Measurements from ENCODE around the gene SARM1.

Gene SARM1

DNA sequence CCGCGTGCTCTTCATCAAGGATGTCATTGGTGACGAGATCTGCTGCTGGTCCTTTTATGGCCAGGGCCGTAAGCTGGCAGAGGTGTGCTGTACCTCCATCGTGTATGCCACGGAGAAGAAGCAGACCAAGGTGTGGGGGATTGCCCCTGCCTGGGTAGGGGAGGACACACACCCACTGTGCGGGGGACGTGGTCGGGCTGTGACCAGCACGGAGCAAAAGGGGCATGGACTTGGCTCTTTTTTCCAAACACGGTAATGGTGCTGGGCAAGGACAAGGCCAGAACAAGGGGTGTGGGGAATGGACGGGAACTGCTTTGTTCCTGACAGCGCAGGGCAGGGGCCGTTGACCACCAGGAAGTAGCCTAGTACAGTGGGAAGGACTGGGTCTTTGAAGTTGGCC lies 29.2 kb upstream of the SARM1 start:
- DNase-seq: no peak

DNA sequence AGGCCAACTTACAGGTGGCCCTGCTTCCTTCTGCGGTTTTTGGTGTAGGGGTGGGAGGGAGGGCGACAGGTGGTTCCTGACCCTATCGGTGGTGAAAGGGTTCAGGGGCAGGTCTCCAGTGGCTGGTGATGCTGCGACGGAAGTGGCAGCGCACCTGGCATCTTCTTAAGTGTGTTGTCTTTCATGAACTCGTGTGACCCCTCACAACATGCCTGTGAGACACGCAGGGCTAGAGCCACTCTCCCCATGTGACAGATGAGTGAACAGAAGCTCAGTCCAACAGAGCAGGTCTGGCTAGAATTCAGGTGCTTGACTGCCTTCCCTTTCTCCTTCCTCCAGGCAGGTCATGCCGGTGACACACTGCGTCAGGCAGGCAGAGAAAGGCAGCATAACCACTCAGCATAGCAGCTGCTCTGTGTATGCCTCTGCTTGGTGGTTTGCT lies 28.0 kb upstream of the SARM1 start:
- DNase-seq: no peak

DNA sequence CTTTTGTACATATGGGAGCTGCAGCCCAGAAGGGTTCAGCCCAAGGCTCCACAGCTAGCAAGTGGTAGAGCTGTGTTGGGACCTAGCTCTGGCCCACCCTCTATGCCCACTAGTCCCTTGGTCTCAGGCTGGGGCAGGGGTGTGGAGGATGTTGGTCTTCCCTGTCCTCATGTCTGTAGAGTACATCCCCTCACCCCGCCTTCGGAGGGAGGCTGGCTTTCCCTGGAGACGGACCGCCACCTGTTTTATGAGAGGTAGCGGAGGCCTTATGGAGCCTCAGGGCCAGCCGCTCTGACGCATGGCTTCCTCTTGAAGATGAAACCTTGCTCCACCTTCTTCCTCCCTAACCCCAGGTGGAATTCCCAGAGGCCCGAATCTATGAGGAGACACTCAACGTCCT lies 27.5 kb upstream of the SARM1 start:
- DNase-seq: no peak

DNA sequence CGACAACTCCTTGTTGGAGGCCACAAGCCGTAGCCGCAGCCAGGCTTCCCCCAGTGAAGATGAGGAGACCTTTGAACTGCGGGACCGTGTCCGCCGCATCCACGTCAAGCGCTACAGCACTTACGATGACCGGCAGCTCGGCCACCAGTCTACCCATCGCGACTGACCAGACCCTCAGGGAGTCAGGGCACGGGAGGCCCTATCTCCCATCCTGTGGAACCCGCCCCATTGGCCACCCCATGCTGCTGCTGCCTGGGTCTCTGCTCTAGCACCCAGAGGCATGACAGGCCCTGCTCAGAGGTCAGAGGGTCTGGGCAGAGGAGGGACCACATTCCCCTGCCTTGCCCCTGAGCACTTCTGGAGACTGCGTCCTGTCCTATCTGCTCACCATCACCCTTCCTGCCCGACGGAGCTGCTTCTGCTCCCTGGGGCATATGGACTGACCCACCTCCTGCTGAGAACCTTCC lies 27.0 kb upstream of the SARM1 start:
- no peak for DNase-seq

DNA sequence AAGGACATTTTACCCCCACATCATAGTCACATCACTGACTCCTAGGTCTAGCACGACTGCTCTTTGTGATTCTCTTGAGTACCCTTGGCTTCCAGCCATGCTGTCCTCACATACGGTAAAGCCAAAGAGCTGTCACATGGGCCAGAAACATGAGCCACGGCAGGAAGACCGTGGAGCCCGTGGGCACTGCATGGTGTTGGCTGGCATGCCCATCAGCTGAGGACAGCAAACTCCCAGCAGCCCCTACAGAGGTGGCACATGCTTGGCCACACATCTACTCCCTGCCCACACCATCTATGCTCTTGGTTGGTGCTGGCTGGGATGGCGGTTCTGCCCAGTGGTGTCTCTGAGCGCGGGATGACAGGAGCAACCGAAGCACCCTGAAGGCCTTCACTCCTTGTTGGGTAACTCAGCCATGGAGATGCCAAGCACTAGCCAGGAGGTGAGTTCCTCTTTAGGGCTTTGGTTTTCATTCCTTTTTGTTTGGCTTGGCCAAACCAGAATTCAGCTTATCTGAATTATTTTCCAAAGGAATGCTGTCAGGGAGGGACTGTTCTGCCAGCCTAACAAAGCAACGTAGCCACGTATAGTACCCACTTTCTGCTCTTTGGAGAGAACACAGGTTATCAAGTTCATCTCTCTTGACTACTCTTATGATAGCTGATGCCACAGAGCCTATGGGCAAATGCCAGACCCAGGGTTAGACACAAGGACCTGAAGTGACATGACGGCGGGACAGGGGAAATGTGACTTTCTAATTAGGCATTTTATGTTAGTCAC lies 25.9 kb upstream of the SARM1 start:
- DNase-seq: no peak

DNA sequence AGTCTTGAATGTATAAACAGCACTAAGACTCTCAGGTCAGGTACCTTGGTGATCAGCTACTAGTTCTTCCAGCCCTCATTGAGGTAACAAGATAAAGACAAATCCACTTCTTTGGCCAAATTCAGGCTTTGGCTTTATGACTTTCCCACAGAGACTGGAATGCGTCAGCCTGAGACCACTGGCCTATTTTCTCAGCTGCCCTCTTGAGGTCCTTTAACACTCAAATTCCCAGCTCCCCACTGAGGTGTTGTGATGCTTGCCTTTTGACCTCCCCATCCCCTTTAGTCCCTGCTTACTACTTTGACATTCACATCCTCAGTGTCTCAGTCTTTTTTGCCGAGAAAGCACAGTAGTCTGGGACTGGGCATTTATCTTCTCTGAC lies 25.3 kb upstream of the SARM1 start:
- no peak for DNase-seq

DNA sequence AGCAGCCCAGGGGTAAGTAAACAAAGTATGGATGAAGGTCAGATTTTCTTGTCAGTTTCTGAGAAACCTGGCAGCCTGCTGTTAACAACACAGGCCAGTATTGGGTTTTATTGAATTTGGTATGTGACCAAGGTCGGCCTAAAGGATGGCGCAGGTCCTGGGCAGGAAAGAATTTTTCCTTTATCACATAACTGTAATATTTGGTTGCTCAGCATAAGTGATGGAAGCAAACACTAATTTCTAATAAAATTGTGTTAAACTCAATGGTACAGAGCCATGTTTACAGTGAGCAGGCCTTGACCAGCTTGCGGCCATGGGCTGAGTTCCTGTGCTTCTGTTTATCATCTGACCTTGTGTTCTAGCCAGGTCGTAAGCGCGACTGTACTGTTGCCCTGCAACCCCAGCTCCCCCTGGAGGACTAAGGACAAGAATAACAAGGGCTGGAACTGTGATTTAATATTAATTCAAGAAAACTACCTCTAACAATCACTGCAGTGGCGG lies 24.7 kb upstream of the SARM1 start:
- no peak for DNase-seq

DNA sequence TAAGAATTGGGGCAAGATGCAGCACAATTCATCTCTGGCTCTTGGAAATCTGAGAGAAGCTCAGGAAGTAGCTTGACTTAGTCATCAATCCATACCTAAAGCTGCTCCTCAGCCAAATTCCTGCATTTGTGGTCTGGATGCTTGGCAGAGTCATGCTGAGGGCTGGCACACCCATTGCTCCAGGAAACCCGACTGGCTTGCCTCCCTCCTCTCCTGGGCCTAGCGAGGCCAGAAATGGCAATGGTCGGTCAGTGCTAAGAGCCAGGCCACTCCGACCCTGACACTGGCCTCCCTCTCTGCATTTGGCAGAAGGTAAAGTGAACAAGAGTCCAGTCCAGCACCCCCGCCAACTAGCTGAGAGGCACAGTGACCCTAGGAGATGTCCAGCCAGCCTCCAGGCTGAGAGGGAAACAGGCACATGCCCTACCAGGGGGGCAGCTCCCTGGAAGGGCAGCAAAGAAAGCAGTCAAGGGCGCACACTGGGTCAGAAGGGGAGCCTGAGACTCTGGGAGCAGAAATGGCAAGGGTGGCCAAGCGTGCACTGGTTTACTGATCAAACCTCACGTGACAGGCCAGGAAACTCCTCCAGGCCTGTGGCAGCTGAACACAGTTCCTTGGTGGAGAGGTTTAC lies 24.1 kb upstream of the SARM1 start:
- DNase-seq: no peak

DNA sequence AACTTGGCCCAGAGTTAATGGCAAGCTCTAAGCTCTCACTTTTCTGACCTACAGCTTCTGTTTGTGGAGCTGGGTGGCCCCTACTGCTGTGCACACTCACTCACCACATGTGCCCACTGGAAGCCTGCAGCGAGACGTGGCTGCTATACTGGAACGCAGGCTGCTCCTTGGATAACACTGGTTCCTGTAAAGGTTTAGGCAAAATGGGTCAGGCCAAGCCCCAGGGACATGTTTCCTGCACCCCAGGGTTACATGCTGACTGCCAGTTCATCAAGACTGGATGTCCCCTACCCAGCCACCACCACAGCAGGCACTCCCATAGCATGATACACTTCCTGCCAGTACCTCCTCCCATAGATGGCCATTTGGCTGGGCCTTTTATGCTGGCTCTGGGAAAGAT lies 22.5 kb upstream of the SARM1 start:
- no peak for DNase-seq

DNA sequence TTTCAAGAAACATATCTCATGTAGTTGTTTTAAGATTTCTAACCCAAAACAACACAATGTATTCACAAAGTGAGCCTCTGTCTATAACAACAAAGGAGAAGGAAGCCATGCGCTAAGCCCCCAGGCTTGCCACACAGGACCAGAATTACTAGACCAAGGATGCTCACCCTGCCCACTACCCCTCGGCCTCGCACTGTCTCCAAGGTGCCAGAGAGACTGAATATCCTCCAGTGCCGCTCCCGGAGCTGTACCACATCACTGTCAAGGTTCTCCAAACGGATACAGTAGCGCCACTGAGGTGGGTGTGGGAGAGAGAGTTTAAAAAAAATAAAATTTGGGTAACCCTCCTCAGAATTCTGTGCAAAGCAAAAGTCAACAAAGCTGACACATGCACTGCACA lies 21.2 kb upstream of the SARM1 start:
- DNase-seq: no peak

DNA sequence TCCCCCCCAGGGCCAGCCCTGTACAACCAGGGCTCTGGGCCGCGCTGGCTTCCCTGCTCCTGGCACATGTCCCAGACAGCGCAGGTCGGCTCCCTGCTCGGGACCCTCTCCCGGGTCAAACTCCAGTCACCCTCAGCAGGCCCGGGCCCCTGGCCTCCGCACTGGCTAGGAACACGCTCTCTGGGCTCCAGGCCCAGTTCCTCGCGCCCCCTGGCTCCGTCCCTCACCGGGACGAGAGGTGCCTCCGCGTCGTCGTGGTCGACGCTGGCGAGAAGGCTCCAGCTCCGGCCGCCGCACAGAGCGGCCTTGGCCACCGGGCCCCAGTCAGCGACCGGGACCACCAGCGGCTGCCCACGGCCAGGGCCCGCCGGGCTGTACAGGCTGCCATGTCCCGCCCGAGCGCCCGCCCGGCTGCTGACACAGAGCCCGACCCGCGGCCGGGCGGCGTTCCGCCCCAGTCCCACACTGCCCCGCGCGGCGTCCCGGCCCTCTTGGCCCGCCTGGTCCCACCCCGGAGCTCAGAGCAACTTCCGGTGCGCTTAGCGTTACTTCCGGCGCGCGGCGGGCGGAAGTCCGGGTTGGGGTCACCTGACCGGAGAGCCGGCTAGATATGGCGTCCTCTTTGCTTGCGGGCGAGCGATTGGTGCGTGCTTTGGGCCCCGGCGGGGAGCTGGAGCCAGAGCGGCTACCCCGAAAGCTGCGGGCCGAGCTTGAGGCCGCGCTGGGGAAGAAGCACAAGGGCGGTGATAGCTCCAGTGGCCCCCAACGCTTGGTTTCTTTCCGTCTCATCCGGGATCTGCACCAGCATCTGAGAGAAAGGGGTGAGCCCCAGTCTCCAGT lies 14.2 kb upstream of the SARM1 start, which contains the start of gene POLDIP2:
POLDIP2 (minus strand) TSS at position 467 of the 840 bp plus-strand sequence; CDS start at position 388, 79 bp downstream.
- peak; percentile 97 for DNase-seq

DNA sequence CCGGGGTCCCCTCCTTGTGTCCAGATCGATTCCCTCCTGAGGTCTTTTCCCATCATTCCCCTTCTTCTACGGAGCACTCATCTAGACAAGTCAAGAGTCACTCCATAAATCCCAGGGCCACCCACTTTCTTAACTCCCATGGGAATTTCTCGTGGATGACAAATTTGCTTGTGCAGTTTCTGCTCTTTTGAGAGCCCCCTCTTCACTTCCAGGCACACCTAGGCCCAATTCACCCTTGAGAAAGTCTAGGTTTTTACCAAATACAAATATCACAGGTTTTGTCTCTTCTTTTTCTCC lies 13.6 kb upstream of the SARM1 start:
- DNase-seq: no peak

DNA sequence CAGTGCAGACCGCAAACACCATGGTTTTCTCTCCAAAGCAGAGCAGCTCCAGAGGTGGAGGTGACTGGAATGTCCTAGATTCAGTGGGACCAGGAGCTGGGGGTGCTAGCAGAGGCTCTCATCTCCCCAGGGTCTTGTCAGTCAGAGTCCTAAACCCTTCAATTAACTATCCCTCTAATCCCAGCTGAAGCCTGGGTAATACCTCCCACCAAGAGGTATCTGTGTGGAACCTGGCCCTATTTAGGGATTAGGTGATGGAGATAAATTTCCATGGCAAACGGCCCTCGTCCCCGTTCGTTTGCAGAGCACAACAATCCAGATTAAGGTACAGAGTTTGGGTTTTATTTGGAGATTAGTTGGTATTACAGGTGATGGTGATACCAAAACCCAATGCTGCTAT lies 8.3 kb upstream of the SARM1 start:
- no peak for DNase-seq

DNA sequence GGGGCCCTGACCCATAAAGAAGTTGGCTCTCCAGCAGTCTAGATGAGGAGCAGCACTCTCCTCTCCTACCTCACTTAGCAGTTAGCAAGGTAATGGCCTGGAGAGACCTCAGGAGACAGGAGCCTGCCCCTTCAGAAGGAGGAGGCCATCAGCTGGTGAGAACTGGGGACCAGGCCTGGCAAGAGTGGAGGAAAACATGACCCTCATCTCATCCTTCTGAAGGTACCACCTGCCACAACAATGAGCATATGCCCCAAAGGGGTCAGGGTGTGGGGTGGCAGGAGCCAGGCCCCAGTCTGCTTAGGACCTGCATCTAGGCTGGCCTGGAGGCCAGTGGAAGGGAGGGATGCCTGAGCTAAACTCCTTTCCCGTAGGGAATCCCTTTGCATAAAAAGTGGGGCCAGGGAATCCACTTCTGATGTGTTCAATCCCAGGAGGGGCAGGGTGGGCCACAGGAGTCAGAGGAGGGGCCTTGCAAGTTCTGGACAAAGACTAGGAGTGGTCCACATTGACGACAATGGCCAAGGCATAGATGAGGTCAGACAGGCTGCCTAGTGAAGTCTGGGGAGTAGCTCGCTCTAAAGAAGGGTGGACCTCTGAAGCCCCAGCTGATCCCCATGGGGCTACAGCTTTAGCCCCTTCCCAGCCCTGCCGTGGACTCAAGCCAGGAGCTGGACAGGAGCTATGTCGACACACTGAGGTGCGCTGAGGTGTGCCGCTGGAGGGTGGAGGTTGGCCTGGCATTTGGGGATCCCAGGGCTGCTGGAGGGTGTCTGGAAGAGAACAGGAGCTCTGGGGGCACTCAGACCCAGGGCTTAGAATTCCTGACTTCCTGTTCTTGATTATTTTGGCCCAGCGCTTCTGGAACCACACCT lies 7.5 kb upstream of the SARM1 start:
- no peak for DNase-seq

DNA sequence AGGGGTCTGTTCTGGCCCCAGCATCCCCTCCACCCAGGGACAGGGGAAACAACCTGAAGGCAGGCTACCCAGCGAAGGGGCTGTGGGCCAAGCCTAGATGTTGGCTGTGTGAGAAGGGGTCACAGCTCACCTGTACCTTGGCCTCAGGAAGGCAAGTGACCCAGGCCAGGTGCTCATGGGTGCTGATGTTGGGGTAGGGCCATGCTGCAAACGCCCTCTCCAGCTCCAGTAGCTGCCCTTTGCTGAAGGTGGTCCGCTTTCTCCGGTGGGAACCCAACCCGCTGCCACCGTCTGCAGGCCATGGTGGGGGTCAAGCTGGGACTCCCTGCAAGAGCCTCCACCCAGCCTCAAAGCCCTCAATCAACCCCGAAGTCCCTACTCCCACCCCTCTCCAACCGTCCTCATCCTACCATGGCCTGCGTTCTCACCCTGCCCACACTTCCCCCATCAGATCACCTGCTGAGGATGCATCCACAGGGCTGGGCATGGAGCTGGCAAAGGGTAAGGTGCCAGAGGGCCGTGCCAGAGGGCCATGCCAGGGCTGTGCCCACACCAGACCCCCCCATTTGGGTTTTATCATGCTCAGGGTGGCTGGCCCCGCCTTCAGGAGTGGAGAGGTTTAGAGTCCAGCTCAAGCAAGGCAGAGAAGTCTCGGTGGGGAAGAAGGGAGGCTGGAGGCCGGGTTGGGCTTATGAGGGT lies 6.7 kb upstream of the SARM1 start, which contains the start of gene SEBOX:
SEBOX (minus strand) TSS at position 535 of the 699 bp plus-strand sequence; CDS start at position 487, 48 bp downstream.
- DNase-seq: no peak

DNA sequence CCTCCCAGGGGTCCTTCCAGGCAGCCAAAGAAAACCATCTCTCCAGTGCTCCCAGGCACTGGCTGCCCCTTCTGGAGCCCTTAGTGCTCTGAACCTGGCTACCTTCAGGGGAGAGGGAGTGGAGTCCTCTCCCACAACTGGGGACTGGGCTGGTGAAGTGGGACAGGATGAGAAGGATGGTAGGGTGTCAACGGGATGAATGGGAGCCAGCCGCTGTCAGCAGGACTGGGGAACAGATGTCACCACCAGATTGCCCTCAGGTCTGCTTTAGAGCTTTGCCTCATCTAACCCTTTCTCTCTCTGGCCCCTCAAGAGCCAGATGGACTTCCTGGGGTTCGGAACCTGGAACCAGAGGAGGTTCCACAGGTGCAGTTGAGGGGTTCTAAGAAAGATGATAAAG lies 6.0 kb upstream of the SARM1 start:
- DNase-seq: no peak

DNA sequence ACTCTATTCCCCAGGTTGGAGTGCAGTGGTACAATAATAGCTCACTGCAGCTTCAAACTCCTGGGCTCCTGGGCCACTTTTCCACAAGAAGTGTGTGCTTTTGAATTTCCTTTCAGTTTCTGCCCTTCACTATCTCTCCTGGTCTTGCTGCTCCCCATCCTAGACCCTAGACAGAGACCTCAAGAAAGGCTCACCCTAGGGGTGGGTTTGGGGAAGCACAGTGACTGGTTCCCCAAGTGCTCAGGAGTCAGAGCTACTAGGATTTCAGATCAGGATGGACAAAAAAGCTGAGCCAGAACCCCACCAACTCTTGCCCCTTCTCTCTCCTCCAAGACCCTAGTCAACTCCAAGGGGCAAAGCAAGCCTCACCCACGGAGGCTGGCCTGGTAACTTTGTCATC lies 4.9 kb upstream of the SARM1 start:
- DNase-seq: no peak

DNA sequence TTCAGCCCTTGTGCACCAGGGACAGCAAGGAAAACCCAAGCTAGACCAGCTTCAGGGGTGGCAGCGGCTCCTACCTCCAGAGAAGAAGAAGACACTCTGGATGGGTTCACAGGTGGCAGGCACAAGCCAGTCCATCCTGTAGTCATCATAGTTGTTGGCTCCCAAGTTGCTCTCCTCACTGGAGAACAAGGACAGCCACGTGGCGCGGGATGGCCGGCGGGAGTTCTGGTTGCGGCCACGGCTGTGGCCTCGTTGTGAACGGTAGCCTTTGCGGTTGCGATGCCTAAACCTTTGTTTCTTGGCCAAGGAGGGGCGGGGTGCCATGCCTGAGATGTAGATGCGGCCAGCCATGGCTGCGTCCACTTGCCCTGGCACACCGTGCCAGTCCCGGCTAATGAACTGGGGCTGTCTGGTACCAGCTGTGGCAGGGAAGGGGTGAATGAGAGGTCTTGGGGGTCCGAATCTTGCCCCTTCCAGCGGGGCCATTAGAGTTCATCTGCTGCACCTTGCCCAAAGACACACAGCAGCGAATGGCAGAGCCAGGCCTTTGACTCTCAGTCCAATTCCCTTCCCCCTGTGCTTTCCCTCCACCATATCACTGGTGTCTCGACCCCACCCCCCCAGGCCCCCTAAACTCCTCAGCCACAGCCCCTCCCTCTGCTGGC lies 3.7 kb upstream of the SARM1 start:
- DNase-seq: no peak

DNA sequence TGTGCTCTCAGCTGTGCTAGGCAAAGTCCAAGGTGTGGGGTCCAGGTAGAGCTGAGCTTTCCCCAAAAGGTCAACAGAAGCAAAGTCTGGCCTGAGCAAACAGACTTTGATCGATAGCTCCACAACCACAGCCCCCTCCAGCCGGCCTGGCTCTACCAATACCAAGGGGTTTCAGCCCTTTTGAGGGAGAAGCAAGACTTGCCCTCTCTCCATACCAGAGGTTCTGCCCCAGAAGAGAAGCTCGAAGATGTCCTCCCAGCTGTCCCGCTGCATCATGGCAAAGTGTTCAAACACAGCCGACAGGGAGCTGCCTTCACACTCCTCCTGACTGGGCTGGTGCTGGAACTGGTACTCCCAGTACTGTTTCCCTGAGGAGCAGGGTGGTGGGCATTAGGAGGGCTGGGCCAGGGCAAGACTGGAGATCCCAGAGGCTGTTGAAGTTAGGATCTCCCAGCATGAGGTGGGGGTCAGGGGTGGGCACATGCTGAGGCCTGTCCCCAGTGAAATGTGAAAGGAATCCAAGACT lies 3.1 kb upstream of the SARM1 start:
- no peak for DNase-seq

DNA sequence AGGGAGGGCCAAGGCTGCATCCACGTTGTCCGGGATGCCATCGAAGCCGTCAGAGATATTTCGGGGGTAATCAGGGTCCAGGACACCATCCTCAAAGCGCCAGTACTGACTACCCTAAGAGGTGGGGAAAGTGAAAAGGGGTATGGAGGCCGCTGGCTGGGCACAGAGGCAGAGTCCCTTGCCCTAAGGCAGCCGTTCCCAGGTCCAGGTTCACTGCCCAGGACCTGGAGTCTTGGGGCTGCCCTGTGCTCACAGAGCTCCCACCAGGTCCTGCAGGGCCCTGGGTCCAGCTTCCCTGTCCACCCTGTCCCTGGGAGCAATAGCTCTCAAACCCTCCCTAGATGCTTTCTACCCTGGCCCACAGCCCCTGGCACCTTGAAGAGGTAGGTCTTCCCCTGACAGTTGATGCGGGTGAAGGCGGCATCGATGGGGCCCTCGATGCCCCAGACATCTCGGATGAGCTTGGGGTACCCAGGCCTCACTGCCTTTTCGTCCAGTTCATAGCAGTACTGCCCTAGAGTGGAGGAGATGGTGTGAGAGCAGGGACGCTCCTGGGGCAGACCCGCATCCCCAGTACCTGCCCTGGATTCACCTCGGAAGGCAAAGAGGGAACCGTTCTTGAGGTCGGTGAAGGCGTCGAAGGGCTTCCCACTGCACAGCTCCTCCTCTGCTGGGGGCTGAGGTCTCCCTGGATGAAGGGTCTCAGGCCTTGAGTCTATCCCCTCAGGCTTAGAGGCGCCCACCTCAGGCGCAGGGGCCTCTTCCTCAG lies 2.4 kb upstream of the SARM1 start:
- no peak for DNase-seq
